C4-2B (cell line): ENCODE data around the gene FLT1.

Source experiments
- H3K27ac ChIP-seq: fragments of 450-650 bp; 2 replicates; pipeline ENCODE4 v1.5.1; 2017
- ZFX ChIP-seq: fragments of 450-650 bp; IDR thresholded peaks from 2 replicates; pipeline ENCODE4 v1.6.1; 2017
- TF ChIP-seq, protein P1 (sequence below): fragments of 450-650 bp; conservative IDR thresholded peaks from 2 replicates; pipeline ENCODE4 v1.5.1; 2017; ENCODE audit warnings: mild to moderate bottlenecking

FLT1 gene

DNA sequence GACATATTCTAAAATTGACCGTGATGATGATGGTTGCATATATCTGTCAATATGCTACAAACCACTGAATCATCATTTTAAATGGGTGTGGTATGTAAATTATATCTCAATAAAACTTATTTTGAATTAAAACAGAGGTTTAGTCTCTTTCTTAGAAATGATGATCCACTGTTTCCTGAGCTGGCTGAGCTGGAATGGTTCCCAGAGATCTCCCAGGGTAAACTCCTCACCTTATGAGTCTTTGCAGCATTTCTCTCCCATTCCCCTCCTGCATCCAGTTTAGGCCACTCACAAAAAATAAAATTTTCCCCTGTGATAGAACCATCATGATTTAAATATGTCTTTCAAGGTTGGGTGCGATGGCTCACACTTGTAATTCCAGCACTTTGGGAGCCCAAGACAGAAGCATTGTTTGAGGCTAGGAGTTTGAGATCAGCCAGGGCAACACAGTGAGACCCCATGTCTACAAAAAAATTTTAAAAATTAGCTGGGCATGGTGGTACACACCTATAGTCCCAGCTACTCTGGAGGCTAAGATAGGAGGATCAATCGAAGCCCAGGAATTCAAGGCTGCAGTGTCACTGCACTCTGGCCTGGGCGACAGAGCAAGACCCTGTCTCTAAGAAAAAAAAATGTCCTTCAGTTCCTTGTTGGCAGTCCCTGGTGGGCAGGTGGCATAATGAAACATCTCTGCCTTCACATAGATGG lies 46.1 kb downstream of the FLT1 start:
- TF ChIP-seq, protein P1, sequence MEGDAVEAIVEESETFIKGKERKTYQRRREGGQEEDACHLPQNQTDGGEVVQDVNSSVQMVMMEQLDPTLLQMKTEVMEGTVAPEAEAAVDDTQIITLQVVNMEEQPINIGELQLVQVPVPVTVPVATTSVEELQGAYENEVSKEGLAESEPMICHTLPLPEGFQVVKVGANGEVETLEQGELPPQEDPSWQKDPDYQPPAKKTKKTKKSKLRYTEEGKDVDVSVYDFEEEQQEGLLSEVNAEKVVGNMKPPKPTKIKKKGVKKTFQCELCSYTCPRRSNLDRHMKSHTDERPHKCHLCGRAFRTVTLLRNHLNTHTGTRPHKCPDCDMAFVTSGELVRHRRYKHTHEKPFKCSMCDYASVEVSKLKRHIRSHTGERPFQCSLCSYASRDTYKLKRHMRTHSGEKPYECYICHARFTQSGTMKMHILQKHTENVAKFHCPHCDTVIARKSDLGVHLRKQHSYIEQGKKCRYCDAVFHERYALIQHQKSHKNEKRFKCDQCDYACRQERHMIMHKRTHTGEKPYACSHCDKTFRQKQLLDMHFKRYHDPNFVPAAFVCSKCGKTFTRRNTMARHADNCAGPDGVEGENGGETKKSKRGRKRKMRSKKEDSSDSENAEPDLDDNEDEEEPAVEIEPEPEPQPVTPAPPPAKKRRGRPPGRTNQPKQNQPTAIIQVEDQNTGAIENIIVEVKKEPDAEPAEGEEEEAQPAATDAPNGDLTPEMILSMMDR, result no peak
- no peak for TF ChIP-seq ZFX
- no peak overlapping the region for H3K27ac ChIP-seq

DNA sequence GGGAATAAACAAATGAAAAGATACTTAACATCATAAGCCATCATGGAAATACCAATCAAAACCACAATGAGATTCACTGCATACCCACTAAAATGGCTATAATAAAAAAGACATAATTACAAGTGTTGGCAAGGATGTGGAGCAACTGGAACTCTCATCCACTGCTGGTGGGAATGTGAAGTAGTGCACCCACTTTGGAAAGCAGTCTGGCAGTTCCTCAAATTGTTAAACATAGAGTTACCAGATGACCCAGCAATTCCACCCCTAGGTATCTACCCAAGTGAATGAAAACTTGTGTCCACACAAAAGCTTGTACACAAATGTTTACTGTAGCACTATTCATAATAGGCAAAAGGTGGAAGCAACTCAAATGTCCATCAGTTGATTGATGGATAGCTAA lies 46.9 kb downstream of the FLT1 start:
- no peak for TF ChIP-seq ZFX
- TF ChIP-seq, protein P1, result no peak
- no peak overlapping the region for H3K27ac ChIP-seq

DNA sequence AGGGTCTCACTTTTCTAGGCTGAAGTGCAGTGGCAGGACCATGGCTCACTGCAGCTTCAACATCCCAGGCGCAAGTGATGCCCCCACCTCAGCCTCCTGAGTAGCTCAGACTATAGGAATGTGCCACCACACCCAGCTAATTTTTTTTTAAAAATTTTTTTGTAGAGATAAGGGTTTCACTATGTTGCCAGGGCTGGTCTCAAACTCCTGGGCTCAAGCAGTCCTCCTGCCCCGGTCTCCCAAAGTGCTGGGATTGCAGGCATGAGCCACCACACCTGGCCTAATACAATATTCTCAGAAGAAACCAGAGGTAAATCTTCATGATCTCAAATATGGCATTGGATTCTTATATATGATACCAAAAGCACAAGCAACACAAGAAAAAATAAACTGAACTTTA lies 47.7 kb downstream of the FLT1 start:
- TF ChIP-seq, protein P1, result no peak
- no peak for TF ChIP-seq ZFX
- H3K27ac ChIP-seq, result no peak overlapping the region

DNA sequence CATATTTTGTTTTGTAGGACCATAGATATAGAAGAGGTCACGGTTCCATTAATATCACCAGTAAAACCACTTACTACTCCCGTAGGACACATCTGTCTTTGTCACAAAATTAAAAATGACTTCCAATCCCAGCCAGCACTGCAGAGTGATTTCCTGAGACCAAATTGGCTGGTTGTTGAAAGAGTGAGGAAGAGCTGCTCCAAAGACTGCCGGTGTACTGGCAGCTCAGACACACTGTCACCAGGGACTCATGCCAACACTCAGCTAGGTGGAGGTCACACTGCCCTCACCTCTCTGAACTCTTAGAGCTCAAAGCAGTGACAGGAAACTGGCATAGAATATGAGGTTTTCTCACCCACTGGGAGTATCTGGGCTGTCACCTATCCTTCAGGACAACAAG lies 52.1 kb downstream of the FLT1 start:
- TF ChIP-seq, protein P1, result no peak
- no peak for TF ChIP-seq ZFX

DNA sequence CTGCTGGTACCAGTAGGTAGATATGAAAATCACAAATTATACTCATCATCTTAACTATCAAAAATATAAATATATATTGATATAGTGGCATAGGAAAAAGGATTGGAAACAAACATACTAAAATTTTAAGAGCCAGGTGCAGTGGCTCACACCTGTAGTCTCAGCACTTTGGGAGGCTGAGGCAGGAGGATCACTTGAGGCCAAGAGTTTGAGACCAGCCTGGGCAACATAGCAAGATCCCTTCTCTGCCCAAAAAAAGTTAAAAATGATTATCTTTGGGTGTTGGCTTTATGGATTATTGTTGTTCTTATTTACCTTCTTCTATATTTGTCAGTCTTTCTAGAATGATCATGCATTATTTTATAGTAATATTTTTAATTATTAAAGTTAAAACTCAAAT lies 53.4 kb downstream of the FLT1 start:
- TF ChIP-seq ZFX, result no peak
- TF ChIP-seq, protein P1, result no peak
- no peak overlapping the region for H3K27ac ChIP-seq

More for the DNA sequence above, 52.1 kb downstream of the FLT1 start:
- no peak overlapping the region for H3K27ac ChIP-seq

DNA sequence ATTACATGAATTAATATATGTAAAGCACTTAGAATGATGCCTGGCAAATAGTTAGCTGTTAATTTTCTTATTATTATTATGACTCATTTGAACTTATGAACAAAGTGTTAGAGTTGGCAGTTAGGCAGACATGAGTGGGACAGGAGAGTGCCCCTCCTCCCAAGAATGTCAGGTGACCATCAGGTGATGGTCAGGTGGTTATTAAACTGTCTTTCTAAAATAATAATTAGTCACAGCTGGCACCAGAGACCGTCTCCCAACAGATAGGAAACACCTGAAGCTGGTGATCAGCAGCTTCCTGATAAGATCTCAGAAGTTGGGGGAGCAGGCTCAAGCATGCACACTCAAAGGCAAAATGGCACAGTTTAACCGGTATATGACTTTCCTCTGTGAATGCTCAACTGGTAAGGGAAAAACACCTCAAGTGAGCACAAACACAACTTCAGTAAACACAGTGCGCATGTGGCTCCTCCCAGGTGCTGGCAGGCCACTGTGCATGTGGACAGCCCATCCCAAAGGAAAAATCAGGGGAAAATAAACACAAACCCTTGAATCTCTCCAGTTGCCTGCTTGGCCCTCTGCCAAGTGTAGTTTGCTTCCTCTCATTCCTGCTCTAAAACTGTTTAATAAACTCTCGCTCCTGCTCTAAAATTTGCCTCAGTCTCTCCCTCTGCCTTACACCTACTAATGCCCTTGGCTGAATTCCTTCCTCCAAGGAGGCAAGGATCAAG lies 54.0 kb downstream of the FLT1 start:
- TF ChIP-seq ZFX, result no peak
- TF ChIP-seq, protein P1, result no peak
- no peak overlapping the region for H3K27ac ChIP-seq

DNA sequence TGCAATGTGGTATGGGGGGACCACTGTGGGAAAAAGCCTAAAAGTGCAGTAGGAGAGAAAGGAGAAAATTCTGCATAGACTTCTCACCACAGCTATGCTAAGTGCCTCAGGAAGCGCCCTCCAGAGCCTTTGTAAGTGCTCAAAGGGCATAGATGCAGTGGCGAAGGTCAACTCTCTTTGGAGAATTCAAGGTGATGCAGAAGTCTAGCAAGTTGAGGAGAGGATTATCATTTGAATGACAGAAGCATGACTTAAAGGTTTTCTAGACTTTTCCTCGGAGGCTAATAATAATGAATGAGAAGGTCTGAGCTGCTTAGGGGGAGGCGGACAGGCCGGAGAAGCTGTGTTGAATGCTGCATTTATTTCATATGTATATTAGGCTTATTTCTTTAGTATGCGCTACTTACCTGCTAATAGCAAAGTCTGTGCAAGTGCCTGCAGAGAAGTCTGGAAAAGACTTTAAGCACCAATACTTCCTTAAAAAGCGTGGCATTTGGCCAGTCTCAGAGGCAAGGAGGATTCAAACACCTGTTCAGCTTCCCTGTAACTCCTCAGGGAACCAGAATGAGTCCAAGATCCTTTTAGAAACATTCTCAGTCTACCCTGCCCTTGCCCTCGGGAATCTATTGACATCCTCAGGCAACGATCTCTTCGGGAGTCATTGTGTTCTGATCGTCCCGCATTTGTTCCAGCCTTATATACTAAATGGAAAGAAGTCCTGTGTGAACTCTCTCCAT lies 56.2 kb downstream of the FLT1 start:
- TF ChIP-seq, protein P1, result no peak
- no peak for TF ChIP-seq ZFX

More for the DNA sequence above, 56.2 kb downstream of the FLT1 start:
- H3K27ac ChIP-seq, result no peak overlapping the region
